ENCODE results near the gene SLC29A4.

GRCh38 chr7:5283421-5284303 lies 919 bp downstream of the SLC29A4 start:
- TF ChIP-seq CTCF (IDR thresholded peaks at IDR 0.05): no peak
- no peak for TF ChIP-seq POLR2A (IDR thresholded peaks at IDR 0.05)
- TF ChIP-seq POLR2AphosphoS5 (IDR thresholded peaks at IDR 0.05; ENCODE audit: insufficient read depth in 1 of 2, low read depth in 1 of 2): no peak
